Measurements from ENCODE around the gene HMGN3. TPM values are rescaled to one million over a fixed set of nuclear protein-coding genes. Genes with fewer than 3 reads are reported as not detected.

HMGN3 gene
- polyA plus RNA-seq, 1 donor, result 101 TPM

DNA sequence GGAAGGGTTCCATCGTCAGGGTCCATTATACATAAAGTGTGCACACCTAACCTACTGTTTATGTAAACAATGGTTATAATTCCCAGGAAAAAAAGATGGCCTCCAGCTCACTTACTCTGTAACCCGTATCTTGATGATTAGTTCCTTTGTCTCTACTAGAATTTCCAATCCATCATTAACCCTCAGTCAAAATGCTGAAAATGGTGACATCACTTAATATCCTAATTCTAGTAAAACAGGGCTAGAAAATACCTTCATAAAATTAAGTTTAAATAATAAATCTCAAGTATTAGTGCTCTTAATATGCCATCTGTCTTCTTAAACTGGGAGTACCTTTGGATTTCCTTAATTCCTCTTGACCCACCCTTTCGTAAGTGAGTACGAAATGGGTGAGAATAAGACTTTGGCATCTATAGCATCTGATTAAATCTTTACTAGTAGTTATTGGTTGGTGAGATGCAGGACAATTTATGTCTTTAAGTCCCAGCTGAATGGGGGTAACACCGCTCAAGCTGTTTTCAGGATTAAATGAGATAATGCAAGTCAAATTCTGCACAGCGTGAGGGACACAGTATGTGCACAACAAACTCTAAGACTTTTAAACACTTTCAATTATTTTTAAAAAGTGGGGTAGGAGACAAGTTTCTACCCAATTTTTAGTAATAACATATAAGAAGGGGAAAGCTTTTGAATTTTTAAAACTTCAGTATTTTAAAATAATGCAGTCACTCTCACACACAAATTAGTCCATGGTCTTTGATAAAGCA is 1.6 kb downstream of the HMGN3 start:
- DNase-seq, result no peak

DNA sequence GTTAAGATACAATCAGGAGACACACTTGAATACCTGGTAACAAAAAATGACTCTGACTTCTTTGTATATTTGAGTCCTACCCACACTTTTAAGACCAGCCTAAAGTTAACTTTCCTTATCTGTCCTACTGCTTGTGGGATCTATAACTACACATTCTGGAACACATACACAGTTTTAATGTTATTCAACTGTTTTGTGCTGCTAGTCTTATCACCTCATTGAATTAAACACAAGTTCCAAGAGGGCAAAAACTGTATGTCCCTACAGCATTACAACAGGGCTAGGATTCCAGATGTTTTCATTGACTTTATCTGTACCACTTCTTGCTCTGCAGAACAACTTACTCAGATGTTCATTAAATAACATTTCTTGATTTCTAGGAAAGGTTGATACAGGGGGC is 2.8 kb downstream of the HMGN3 start:
- DNase-seq, result no peak

DNA sequence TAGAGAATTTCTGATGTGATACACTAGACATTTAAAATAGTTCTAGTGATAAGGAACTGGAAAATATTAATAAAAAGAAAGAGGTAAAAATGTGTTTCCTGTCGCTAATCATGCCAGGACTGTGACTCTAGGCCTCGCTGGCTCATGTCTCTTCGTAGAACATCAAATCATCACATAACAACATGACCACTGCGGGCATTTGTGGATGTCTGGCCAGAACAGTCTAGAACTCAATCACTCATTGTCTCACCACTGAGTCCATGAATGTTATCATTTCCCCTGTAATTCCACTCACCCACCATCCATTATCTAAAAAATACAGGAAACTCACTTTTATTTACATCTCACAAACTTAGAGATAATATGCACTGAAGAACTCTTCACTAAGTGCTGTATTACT is 3.4 kb downstream of the HMGN3 start:
- no peak for DNase-seq

GRCh38 chr6:79230149-79230548 is 4.3 kb downstream of the HMGN3 start:
- no peak for DNase-seq

DNA sequence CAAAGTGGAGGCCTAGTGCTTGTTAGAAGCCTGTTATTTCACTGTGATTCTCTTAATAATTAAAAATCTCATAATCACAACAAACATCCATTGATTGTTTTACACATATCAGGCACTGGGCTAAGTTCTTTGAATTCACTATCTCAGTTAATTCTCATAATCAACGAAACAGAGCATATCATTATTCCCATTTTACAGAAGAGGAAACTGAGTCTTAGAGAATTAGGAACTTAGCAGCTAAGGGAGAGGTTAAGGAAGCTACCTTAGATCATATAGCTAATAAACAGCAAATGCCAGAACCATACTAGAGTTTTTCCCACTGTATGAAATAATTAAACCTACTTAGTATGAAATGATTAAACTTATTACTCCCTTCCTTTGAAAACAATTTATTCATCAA is 7.0 kb downstream of the HMGN3 start:
- DNase-seq, result no peak

- no peak for DNase-seq
Observed at GRCh38 chr6:79226660-79227059, 7.8 kb downstream of the HMGN3 start.

DNA sequence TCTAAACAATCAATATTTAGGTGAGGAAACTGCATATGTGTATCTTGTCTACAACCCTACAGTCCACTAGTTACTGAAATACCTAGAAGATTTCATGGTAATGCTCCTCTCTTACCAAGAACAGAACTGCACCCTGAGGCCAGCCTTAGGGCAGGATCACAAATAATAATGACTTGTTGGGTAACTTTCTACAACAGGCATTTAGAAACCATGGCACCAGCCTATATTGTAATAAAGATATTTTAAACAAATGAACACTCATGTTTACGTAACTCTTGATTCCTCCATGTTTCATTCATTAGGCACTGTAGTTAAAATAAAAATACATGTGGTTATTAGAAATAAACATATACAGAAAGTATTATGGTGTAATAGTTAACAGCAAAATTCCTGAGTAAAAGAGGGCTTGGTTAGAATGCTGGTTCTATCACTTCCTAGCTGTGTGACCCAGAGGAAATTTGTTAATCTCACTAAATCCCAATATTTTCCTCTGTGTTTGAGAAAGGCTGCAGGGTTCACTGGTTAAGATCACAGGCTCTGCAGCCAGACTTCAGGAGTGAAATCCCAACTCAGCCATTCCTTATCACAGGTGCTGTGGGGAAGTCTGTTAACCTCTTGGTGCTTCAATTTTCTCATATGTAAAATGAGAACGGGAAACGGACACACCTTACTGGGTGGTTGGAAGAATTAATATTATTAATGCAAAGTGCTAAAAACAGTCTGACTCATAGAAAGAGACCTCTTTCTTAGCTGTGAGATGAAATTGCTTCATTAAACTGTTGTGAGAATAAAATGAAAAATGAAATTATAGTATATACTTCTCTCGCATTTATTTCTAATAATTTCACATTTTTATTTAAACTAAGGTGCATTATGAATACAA is 8.5 kb downstream of the HMGN3 start:
- no peak for DNase-seq

DNA sequence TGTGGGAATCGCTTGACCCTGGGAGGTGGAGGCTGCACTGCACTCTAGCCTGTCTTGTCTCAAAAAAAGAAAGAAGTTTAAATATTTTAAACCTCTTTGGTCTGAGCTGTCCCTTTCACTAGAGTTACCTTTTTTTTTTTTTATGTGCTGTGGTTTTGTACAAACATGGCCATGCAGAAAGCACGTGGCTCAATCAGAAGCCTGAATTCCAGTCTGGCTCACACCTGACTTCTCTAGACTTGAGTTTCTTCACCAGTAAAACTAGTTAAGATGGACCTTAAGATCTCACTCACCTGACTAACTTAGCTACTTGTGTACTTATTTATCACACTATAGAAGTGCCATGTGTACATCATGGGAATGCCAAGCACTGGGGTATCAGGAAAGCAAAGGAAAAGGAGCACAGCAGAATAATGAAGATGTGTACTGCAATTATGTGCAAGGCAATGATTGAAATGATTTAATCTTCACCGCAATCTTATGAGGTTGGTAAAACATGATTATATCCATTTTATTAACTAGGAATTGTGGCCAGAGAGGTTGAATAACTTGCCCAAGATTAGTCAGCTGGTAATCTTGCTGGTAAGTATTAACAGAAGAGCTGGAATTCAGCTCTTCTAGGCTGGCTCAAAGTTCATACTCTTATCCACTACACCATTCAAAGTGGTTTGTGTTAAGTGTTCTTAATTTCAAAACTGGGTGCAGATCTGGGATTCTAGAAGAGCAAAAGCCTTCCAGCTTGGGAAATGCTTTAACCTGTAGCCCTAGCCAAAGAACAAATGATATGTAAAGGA is 10.7 kb downstream of the HMGN3 start:
- DNase-seq, result no peak

DNA sequence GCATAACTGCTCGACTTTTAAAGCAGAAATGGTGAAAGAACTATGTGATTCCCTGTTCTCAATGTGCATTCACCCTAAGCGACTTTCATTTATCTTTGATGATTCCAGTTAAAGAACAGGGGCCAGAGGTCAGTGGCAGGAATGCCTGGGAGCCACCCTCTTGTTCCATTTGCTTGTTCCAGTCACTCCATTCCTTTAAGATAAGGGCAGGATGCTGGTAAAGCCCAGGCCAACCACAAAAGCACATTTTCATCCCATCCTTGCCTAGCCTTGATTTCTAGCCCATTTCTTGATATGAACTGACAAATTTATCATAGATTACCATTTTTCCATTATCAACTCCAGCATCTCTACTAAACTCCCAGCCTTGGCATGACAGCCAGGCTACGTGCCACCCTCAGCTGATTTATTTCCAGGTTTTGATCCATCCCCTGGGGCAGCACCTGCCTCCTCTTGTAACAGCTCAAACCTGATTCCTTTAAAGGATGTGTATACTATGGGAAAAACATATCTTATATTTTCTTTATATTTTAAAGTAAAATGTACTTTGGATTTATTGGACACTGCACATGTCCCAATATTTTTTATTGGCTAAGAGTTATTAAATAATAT is 19.2 kb downstream of the HMGN3 start:
- DNase-seq, result no peak

GRCh38 chr6:79212859-79213258 is 21.6 kb downstream of the HMGN3 start:
- no peak for DNase-seq

- DNase-seq, result no peak
Observed at GRCh38 chr6:79208816-79209215, 25.7 kb downstream of the HMGN3 start.

- no peak for DNase-seq
Observed at GRCh38 chr6:79203753-79204253, 30.7 kb downstream of the HMGN3 start.

DNA sequence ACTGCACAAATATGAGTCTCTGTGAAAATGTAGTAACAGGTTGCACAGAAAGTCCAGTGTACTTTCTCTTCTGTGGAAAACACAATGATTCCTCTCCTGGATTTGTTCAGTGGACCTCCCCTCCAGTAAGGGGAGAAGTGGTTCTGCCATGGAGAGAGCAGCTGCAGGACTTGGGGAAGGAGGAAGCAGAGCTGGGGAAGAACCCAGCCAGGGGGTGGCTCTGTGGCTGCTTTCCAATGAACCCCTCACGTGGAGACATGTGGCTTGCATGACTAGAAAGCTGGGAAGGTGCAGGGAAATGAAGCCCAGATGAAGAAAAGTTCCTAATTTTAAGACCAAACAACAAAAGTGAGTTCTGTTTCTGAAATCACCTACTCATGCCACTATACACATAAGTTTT is 31.9 kb downstream of the HMGN3 start:
- no peak for DNase-seq

GRCh38 chr6:79201983-79202382 is 32.5 kb downstream of the HMGN3 start:
- no peak for DNase-seq

- no peak for DNase-seq
Observed at GRCh38 chr6:79201143-79201542, 33.3 kb downstream of the HMGN3 start.

GRCh38 chr6:79196912-79197311 is 37.6 kb downstream of the HMGN3 start:
- no peak for DNase-seq

DNA sequence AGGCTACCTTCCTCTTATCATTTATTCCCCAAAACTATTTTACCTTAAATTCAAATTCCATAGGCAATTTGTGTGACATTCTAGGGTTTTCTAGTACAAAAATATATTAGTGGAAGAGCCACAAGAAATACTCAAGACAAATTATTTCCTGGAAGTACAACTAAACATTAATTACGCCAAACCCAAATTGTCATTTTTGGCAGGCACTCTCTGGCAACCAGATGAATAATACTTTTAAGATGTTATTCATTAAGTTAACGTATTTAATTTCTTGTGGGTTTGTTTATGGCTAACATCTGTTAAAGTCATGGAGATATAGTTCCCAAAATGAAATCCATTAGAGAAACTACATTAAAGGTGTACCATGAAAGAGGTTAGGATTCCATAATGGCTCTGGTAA is 40.5 kb downstream of the HMGN3 start:
- DNase-seq, result no peak

- no peak for DNase-seq
Observed at GRCh38 chr6:79189760-79190350, 44.6 kb downstream of the HMGN3 start.

- DNase-seq, result peak; percentile 29
Observed at GRCh38 chr6:79188885-79189480, 45.5 kb downstream of the HMGN3 start.

DNA sequence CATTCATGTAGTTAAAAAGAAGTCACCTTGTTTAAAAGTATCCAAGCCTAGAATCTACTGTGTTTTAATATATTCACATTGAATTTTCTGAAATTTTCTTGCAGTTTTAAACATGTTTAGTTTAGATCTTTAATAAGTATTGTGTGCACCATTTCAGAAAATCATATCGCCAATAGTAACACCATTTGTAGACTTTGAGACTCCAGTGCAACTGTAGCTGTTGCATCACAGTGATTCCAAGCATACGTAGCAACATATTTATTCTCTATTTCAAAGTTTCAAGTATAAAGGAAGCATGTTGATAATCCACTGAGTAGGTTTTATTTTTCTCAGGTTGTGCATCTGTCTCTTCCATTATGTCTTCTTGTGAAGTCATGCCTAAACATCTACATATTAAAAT is 46.4 kb downstream of the HMGN3 start:
- no peak for DNase-seq

DNA sequence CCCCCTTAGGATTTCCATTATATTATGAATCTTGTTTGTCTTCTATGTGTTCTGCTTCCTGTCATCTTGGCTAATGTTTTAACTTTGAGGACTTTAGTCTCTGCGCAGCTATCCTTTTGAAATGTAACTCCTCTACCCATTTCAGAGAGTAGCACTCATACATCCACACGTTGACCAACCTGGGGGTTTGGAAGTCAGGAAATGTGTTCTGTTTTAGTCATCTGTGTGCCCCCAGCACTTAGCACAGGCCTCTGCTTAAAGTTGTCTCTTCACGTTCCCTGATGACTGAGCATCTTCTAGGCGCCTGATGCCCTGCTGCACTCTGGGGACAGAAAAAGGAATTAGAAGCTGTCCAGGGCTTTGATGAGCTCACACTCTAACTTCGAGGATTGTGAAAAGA is 47.9 kb downstream of the HMGN3 start:
- DNase-seq, result no peak

GRCh38 chr6:79184641-79185040 is 49.8 kb downstream of the HMGN3 start:
- no peak for DNase-seq

Data from hindlimb muscle (tissue), 1 donor.